HAP-1 (cell line): ENCODE measurements around the gene DEFB125.
"Not testable (repeated sequence)": the region's sequence is repeated elsewhere in the genome, so short reads cannot be mapped to it uniquely, and the experiment has no call there.

ENCODE experiments used
- DNase-seq, 2 experiments: peaks; one replicate each; pipeline ENCODE4 v3.0.0-alpha.2; 2016 to 2020; ENCODE audit warnings: low spot score in 2 of 2
- H3K27me3 ChIP-seq: fragments of 250-450 bp; sonication (Bioruptor Pico); 2 replicates; pipeline ENCODE4 v1.5.1; 2020; ENCODE audit warnings: low read depth, mild to moderate bottlenecking, moderate library complexity
- H3K36me3 ChIP-seq: fragments of 250-450 bp; sonication (Bioruptor Pico); replicated peaks from 2 replicates; pipeline ENCODE4 v1.5.1; 2020; ENCODE audit warnings: mild to moderate bottlenecking
- H3K4me1 ChIP-seq: fragments of 250-450 bp; sonication (Bioruptor Pico); 2 replicates; pipeline ENCODE4 v1.5.1; 2020; ENCODE audit warnings: mild to moderate bottlenecking
- H3K4me3 ChIP-seq: fragments of 250-450 bp; sonication (Bioruptor Pico); 2 replicates; pipeline ENCODE4 v1.5.1; 2020; ENCODE audit warnings: mild to moderate bottlenecking, moderate library complexity
- H3K9me3 ChIP-seq: fragments of 250-450 bp; sonication (Bioruptor Pico); 2 replicates; pipeline ENCODE4 v1.5.1; 2020; ENCODE audit warnings: mild to moderate bottlenecking, moderate library complexity
- in situ Hi-C: fragments of 300-500 bp; cut with MboI; formaldehyde crosslinking; loops from 3 replicates; pipeline ENCODE4 v1.14.3; 2020; ENCODE audit warnings: low sequenced_read_pairs, inconsistent platforms, mixed read lengths

Gene DEFB125

GRCh38 chr20:87401-87800, at the start of gene DEFB125:
Gene DEFB125 (plus strand): TSS chr20:87672. CDS start chr20:87710, 38 bp downstream.
- in situ Hi-C loops, result no loop called here
- Histone ChIP-seq H3K9me3 (no peaks in the 10 kb centered on the region), H3K36me3 (no peaks in the 10 kb centered on the region), H3K4me3 (no peak within 1 kb of the TSS), H3K4me1 (no peaks in the 10 kb centered on the region), H3K27me3 (no peaks in the 10 kb centered on the region)
- DNase-seq, result no peak

- in situ Hi-C loops, result no loop called here
- no peak for DNase-seq
Observed at GRCh38 chr20:60035-60918, 27.2 kb upstream of the DEFB125 start.

GRCh38 chr20:61230-61629, 26.2 kb upstream of the DEFB125 start:
- no peak for DNase-seq
- Histone ChIP-seq H3K4me1 (no peaks in the 10 kb centered on the region), H3K36me3 (no peaks in the 10 kb centered on the region), H3K4me3 (no peak overlapping the region), H3K27me3 (no peaks in the 10 kb centered on the region), H3K9me3 (no peaks in the 10 kb centered on the region; the same call in 1 of the 2 replicates)
- in situ Hi-C loops, result no loop called here

More at GRCh38 chr20:60035-60918, 27.2 kb upstream of the DEFB125 start:
- no peaks in the 10 kb centered on the region for H3K36me3 ChIP-seq
- no peaks in the 10 kb centered on the region; the same call in 1 of the 2 replicates for H3K9me3 ChIP-seq
- H3K4me3 ChIP-seq, result no peak overlapping the region
- no peaks in the 10 kb centered on the region for H3K27me3 ChIP-seq
- H3K4me1 ChIP-seq, result no peaks in the 10 kb centered on the region

- Histone ChIP-seq H3K9me3 (no peaks in the 10 kb centered on the region; the same call in 1 of the 2 replicates), H3K27me3 (no peaks in the 10 kb centered on the region), H3K4me3 (no peak overlapping the region), H3K4me1 (no peaks in the 10 kb centered on the region), H3K36me3 (no peaks in the 10 kb centered on the region)
- in situ Hi-C loops, result no loop called here
- DNase-seq, result no peak
Observed at GRCh38 chr20:61757-62156, 25.7 kb upstream of the DEFB125 start.

- Histone ChIP-seq H3K9me3 (no peaks in the 10 kb centered on the region; the same call in 1 of the 2 replicates), H3K4me1 (no peaks in the 10 kb centered on the region), H3K27me3 (no peaks in the 10 kb centered on the region), H3K4me3 (no peak overlapping the region), H3K36me3 (no peaks in the 10 kb centered on the region)
- DNase-seq, result no peak
- in situ Hi-C loops, result no loop called here
Observed at GRCh38 chr20:62487-62886, 25.0 kb upstream of the DEFB125 start.

GRCh38 chr20:64026-64603, 23.4 kb upstream of the DEFB125 start:
- Histone ChIP-seq H3K9me3 (no peaks in the 10 kb centered on the region; the same call in 1 of the 2 replicates), H3K4me1 (no peaks in the 10 kb centered on the region)

GRCh38 chr20:64766-65322, 22.6 kb upstream of the DEFB125 start:
- H3K4me1 ChIP-seq, result no peaks in the 10 kb centered on the region
- no peak overlapping the region for H3K4me3 ChIP-seq
- no peaks in the 10 kb centered on the region; the same call in 1 of the 2 replicates for H3K9me3 ChIP-seq
- H3K36me3 ChIP-seq, result no peaks in the 10 kb centered on the region
- no peaks in the 10 kb centered on the region; the same call in 1 of the 2 replicates for H3K27me3 ChIP-seq
- DNase-seq, result no peak
- in situ Hi-C loops, result no loop called here

More at GRCh38 chr20:64026-64603, 23.4 kb upstream of the DEFB125 start:
- in situ Hi-C loops, result no loop called here
- H3K4me3 ChIP-seq, result no peak overlapping the region
- H3K27me3 ChIP-seq, result no peaks in the 10 kb centered on the region; the same call in 1 of the 2 replicates
- no peak for DNase-seq
- H3K36me3 ChIP-seq, result no peaks in the 10 kb centered on the region

- in situ Hi-C loops, result no loop called here
- Histone ChIP-seq H3K36me3 (no peaks in the 10 kb centered on the region), H3K27me3 (no peaks in the 10 kb centered on the region), H3K4me3 (no peak overlapping the region), H3K4me1 (no peaks in the 10 kb centered on the region), H3K9me3 (no peaks in the 10 kb centered on the region)
- no peak for DNase-seq
Observed at GRCh38 chr20:77231-77630, 10.2 kb upstream of the DEFB125 start.

GRCh38 chr20:78338-78737, 9.1 kb upstream of the DEFB125 start:
- no peak for DNase-seq
- no peaks in the 10 kb centered on the region for H3K4me1 ChIP-seq
- H3K9me3 ChIP-seq, result no peaks in the 10 kb centered on the region
- in situ Hi-C loops, result no loop called here
- H3K4me3 ChIP-seq, result no peak overlapping the region
- no peaks in the 10 kb centered on the region for H3K27me3 ChIP-seq
- H3K36me3 ChIP-seq, result no peaks in the 10 kb centered on the region

- in situ Hi-C loops, result no loop called here
- Histone ChIP-seq H3K4me3 (no peak overlapping the region), H3K36me3 (no peaks in the 10 kb centered on the region), H3K9me3 (no peaks in the 10 kb centered on the region), H3K27me3 (no peaks in the 10 kb centered on the region), H3K4me1 (no peaks in the 10 kb centered on the region)
- DNase-seq, result no peak
Observed at GRCh38 chr20:79565-79964, 7.9 kb upstream of the DEFB125 start.

GRCh38 chr20:90651-91050, 3.2 kb downstream of the DEFB125 start:
- H3K36me3 ChIP-seq, result no peaks in the 10 kb centered on the region
- in situ Hi-C loops, result no loop called here
- 0 out of 2 replicates have a peak, but pooled peaks cover 3% of the 10 kb centered on the region for H3K9me3 ChIP-seq
- no peaks in the 10 kb centered on the region for H3K27me3 ChIP-seq
- no peak for DNase-seq
- no peaks in the 10 kb centered on the region for H3K4me1 ChIP-seq
- H3K4me3 ChIP-seq, result no peak overlapping the region

- in situ Hi-C loops, result no loop called here
- Histone ChIP-seq H3K27me3 (no peaks in the 10 kb centered on the region), H3K4me3 (no peak overlapping the region), H3K9me3 (0 out of 2 replicates have a peak, but pooled peaks cover 3% of the 10 kb centered on the region), H3K4me1 (no peaks in the 10 kb centered on the region), H3K36me3 (no peaks in the 10 kb centered on the region)
- no peak for DNase-seq
Observed at GRCh38 chr20:93641-94040, 6.2 kb downstream of the DEFB125 start.

- Histone ChIP-seq H3K4me3 (no peak overlapping the region), H3K27me3 (no peaks in the 10 kb centered on the region), H3K4me1 (no peaks in the 10 kb centered on the region), H3K36me3 (no peaks in the 10 kb centered on the region), H3K9me3 (0 out of 2 replicates have a peak, but pooled peaks cover 3% of the 10 kb centered on the region)
- no peak for DNase-seq
- in situ Hi-C loops, result no loop called here
Observed at GRCh38 chr20:95215-95614, 7.7 kb downstream of the DEFB125 start.

- H3K27me3 ChIP-seq, H3K36me3 ChIP-seq, in situ Hi-C loops, H3K9me3 ChIP-seq, DNase-seq, H3K4me3 ChIP-seq, H3K4me1 ChIP-seq: not testable (repeated sequence)
Observed at GRCh38 chr20:97691-98090, 10.2 kb downstream of the DEFB125 start.
